ENCODE results near the gene PA2G4.

The PA2G4 gene

DNA sequence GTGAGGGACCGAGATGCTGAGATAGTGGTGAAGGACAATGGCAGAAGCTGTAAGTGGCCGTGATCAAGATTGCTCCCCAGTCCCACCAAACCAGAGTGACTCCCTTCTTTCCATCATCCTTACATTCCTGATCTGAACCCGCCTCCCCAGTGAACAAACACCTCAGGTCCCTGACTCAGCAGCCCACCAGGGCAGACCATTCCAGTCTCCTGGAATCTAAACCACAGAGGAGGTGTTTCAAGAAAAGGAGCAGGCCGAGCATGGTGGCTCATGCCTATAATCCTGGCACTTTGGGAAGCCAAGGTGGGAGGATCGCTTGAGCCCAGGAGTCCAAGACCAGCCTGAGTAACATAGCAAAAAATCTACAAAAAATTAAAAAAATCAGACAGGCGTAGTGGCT lies 17.8 kb upstream of the PA2G4 start:
- Histone ChIP-seq H3K36me3 (peaks cover 0 to 7% (median 0%) of the 10 kb centered on the region in 3 donors), H3K27me3 (no peaks in the 10 kb centered on the region), H3K4me3 (no peak overlapping the region), H3K4me1 (peaks cover 0 to 3% (median 0%) of the 10 kb centered on the region in 4 donors), H3K27ac (no peak overlapping the region), H3K9me3 (no peaks in the 10 kb centered on the region)
- intact Hi-C loops (cut with DNase I; ENCODE audit: low total_unique reads), result no loop called here
- TF ChIP-seq, protein P1, sequence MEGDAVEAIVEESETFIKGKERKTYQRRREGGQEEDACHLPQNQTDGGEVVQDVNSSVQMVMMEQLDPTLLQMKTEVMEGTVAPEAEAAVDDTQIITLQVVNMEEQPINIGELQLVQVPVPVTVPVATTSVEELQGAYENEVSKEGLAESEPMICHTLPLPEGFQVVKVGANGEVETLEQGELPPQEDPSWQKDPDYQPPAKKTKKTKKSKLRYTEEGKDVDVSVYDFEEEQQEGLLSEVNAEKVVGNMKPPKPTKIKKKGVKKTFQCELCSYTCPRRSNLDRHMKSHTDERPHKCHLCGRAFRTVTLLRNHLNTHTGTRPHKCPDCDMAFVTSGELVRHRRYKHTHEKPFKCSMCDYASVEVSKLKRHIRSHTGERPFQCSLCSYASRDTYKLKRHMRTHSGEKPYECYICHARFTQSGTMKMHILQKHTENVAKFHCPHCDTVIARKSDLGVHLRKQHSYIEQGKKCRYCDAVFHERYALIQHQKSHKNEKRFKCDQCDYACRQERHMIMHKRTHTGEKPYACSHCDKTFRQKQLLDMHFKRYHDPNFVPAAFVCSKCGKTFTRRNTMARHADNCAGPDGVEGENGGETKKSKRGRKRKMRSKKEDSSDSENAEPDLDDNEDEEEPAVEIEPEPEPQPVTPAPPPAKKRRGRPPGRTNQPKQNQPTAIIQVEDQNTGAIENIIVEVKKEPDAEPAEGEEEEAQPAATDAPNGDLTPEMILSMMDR (IDR thresholded peaks at IDR 0.05), result no peak
- no peak for DNase-seq

DNA sequence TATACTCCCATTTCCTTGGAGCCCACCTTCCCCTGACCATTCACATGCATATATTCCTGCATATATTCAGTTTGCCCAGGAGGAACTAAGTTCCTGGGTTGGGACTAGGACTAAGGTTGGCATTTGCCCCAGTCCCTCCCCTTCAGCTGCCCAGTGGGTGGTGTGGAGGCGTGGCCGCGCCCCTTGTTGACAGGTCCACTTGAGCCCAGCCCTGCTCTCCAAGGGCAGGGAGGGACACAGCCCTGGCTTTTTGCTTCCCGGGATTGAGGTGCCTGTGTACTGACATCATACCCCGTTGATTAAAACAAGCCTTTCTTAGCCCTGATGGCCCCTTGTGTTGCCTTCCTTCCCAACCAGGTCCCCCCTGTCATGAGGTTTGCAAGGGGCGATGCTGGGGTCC lies 17.1 kb upstream of the PA2G4 start:
- no peak for DNase-seq
- no peaks in the 10 kb centered on the region for H3K27me3 ChIP-seq
- peaks cover 0 to 7% (median 0%) of the 10 kb centered on the region in 3 donors for H3K36me3 ChIP-seq
- H3K27ac ChIP-seq, result no peak overlapping the region
- H3K9me3 ChIP-seq, result no peaks in the 10 kb centered on the region
- intact Hi-C loops (cut with DNase I; ENCODE audit: low total_unique reads), result no loop called here
- TF ChIP-seq, protein P1 (IDR thresholded peaks at IDR 0.05), result no peak
- H3K4me1 ChIP-seq, result peaks cover 0 to 3% (median 0%) of the 10 kb centered on the region in 4 donors
- H3K4me3 ChIP-seq, result no peak overlapping the region

DNA sequence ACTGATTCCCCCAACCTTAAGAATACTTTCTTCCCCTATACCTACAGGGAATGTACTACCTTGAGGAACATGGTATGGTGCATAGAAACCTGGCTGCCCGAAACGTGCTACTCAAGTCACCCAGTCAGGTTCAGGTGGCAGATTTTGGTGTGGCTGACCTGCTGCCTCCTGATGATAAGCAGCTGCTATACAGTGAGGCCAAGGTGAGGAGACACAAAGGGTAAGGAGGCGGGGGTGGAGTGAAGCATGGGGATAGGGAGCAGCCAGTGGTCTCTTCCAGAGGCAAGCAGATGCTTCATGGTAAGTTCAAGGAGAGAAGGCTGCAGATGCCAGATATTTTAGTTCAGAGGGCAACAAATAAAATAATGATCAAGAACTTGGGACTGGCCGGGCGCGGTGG lies 6.6 kb upstream of the PA2G4 start:
- no peaks in the 10 kb centered on the region for H3K9me3 ChIP-seq
- TF ChIP-seq, protein P1 (IDR thresholded peaks at IDR 0.05), result no peak
- no peak overlapping the region for H3K27ac ChIP-seq
- intact Hi-C loops (cut with DNase I; ENCODE audit: low total_unique reads), result no loop called here
- H3K4me1 ChIP-seq, result no peaks in the 10 kb centered on the region
- H3K4me3 ChIP-seq, result no peak overlapping the region
- peaks cover 0 to 30% of the 10 kb centered on the region in 2 donors for H3K27me3 ChIP-seq
- DNase-seq, result no peak
- peaks cover 0 to 23% (median 0%) of the 10 kb centered on the region in 3 donors for H3K36me3 ChIP-seq

DNA sequence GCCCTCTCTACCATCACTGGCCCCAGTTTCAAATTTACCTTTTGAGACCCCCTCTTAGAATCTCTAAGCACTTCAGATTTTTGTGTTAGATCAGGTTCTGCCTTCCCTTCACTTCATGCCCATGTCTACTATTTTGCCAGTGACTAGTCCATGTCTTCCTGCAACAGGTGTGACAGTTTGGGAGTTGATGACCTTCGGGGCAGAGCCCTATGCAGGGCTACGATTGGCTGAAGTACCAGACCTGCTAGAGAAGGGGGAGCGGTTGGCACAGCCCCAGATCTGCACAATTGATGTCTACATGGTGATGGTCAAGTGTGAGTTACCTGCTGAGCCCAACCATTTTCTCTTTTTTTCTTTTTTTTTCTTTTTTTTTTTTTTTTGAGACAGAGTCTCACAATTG lies 5.8 kb upstream of the PA2G4 start:
- Histone ChIP-seq H3K27ac (no peak overlapping the region), H3K4me3 (no peak overlapping the region), H3K9me3 (no peaks in the 10 kb centered on the region), H3K27me3 (peaks cover 0 to 24% of the 10 kb centered on the region in 2 donors), H3K36me3 (peaks cover 0 to 21% (median 0%) of the 10 kb centered on the region in 3 donors), H3K4me1 (peaks cover 0 to 5% (median 3%) of the 10 kb centered on the region in 4 donors)
- intact Hi-C loops (cut with DNase I; ENCODE audit: low total_unique reads), result no loop called here
- TF ChIP-seq, protein P1 (IDR thresholded peaks at IDR 0.05), result no peak
- DNase-seq, result no peak

DNA sequence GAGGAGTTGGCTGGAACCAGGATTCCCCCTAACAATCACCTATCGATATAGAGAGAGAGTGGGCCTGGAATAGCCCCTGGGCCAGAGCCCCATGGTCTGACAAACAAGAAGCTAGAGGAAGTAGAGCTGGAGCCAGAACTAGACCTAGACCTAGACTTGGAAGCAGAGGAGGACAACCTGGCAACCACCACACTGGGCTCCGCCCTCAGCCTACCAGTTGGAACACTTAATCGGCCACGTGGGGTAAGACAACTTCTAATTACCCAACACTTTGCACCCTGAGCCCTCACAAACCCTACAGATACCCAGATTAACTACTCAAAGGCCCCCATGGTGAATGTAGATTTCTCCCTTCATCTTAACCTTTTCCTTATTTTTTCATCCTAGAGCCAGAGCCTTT lies 4.6 kb upstream of the PA2G4 start:
- Histone ChIP-seq H3K4me1 (peaks cover 0 to 7% (median 6%) of the 10 kb centered on the region in 4 donors), H3K27ac (no peak overlapping the region), H3K27me3 (peaks cover 0 to 14% of the 10 kb centered on the region in 2 donors), H3K9me3 (no peaks in the 10 kb centered on the region), H3K36me3 (peaks cover 0 to 12% (median 0%) of the 10 kb centered on the region in 3 donors), H3K4me3 (no peak overlapping the region)
- intact Hi-C loops (cut with DNase I; ENCODE audit: low total_unique reads), result loop anchor here (10.0 kb wide), 1 partner anchor 105 kb away; the partner anchor contains the start of gene SUOX
- TF ChIP-seq, protein P1 (IDR thresholded peaks at IDR 0.05), result no peak
- DNase-seq, result no peak

DNA sequence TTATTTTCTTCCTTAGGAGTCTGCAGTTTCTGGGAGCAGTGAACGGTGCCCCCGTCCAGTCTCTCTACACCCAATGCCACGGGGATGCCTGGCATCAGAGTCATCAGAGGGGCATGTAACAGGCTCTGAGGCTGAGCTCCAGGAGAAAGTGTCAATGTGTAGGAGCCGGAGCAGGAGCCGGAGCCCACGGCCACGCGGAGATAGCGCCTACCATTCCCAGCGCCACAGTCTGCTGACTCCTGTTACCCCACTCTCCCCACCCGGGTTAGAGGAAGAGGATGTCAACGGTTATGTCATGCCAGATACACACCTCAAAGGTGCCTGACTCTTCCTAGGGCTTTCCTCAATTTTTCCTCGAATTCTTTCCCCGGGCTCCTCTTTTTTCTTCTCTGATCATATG lies 3.3 kb upstream of the PA2G4 start:
- TF ChIP-seq, protein P1 (IDR thresholded peaks at IDR 0.05), result no peak
- Histone ChIP-seq H3K9me3 (no peaks in the 10 kb centered on the region), H3K4me1 (peaks cover 0 to 18% (median 17%) of the 10 kb centered on the region in 4 donors), H3K4me3 (no peak overlapping the region), H3K27me3 (peaks cover 0 to 7% of the 10 kb centered on the region in 2 donors), H3K27ac (no peak overlapping the region), H3K36me3 (peaks cover 0 to 12% (median 0%) of the 10 kb centered on the region in 3 donors)
- intact Hi-C loops (cut with DNase I; ENCODE audit: low total_unique reads), result loop anchor here (10.0 kb wide), 1 partner anchor 106 kb away; the partner anchor contains the start of gene SUOX
- no peak for DNase-seq

All from tibial artery (tissue), 4 donors.